ENCODE data around the gene NOS1AP. TPM values are rescaled to one million over a fixed set of nuclear protein-coding genes. Genes with fewer than 3 reads are reported as not detected.

The NOS1AP gene
- total RNA-seq, 2 experiments from 2014 or later, result not detected

DNA sequence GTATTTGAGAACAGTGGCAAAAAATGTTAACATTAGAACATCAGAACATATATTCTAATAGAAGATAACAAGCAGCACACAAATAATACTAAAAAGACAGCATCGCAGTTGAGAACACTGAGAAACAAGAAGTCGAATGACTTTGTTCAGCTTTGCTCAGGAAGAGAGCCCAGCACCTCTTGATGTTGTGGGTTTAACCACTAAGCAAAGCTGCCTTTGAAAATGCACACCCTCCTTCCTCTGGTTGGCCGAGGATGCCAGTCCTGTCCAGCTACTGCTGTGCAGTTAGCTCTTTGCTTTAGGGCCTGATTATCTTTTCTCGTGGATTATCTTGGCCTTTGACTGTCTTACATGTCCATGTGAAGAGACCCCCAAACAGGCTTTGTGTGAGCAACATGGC, 246.7 kb downstream of the NOS1AP start:
- ChIA-PET CTCF (ENCODE audit: unreplicated experiment) (no interaction called here), POLR2A (interaction anchor here (0.7 kb wide), 1 partner anchor 96 kb away, joined by 3 read pairs; no protein-coding TSS in a partner anchor)
- Histone ChIP-seq H3K36me3 (ENCODE audit: insufficient read depth, low read length) (no peaks in the 10 kb centered on the region), H2AFZ (ENCODE audit: low read length) (no peak overlapping the region), H3K4me3 (ENCODE audit: low read depth, low read length, poor library complexity, severe bottlenecking) (no peak overlapping the region), H3K9me2 (ENCODE audit: insufficient read depth, low read length) (no peaks in the 10 kb centered on the region), H3K9me3 (ENCODE audit: low read length) (no peaks in the 10 kb centered on the region), H3K4me1 (ENCODE audit: insufficient read depth, low read length, poor library complexity, severe bottlenecking) (no peaks in the 10 kb centered on the region), H4K20me1 (ENCODE audit: insufficient read depth, low read length) (no peaks in the 10 kb centered on the region), H3K79me2 (ENCODE audit: insufficient read depth, low read depth, low read length) (no peaks in the 10 kb centered on the region), H3K27ac (ENCODE audit: low read depth, low read length, poor library complexity, severe bottlenecking) (no peak overlapping the region), H3K4me2 (ENCODE audit: low read length) (no peak overlapping the region)
- intact Hi-C loops (cut with micrococcal nuclease; ENCODE audit: unreplicated experiment), result no loop called here
- no peak for DNase-seq (ENCODE audit: low spot score)
- BruUV-seq (replicated peaks), result no TSS peak
- no peak for TF ChIP-seq CTCF (conservative IDR thresholded peaks at IDR 0.05; ENCODE audit: low read length)

DNA sequence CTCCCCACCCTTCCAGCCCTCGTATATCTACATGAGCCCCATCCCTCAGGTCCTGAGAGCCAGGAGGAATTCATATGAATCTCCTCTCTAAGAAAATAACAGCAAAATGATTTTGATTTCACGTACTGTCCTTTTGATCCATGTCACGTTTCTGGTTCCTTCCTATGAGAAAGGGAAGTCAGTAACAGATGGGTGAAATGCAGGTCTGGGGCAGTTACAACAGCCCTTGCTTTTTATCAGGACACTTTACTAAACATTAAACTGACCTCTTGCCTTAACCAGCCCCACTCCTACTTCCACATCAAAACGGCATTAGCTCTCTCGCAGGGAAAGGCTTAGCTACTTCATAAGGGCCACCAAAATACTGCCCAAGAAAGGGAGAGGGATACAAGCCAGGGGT, 248.1 kb downstream of the NOS1AP start:
- DNase-seq (ENCODE audit: low spot score), result no peak
- no peaks in the 10 kb centered on the region for H3K9me2 ChIP-seq (ENCODE audit: insufficient read depth, low read length)
- TF ChIP-seq EZH2phosphoT487 (IDR thresholded peaks at IDR 0.05; ENCODE audit: borderline replicate concordance, low read depth, low read length) (no peak), CTCF (conservative IDR thresholded peaks at IDR 0.05; ENCODE audit: low read length) (no peak)
- no peak overlapping the region for H3K27ac ChIP-seq (ENCODE audit: low read depth, low read length, poor library complexity, severe bottlenecking)
- H3K4me3 ChIP-seq (ENCODE audit: low read depth, low read length, poor library complexity, severe bottlenecking), result no peak overlapping the region
- no peaks in the 10 kb centered on the region for H4K20me1 ChIP-seq (ENCODE audit: insufficient read depth, low read length)
- H3K9me3 ChIP-seq (ENCODE audit: low read length), result no peaks in the 10 kb centered on the region
- no peaks in the 10 kb centered on the region for H3K79me2 ChIP-seq (ENCODE audit: insufficient read depth, low read depth, low read length)
- no peak overlapping the region for H3K4me2 ChIP-seq (ENCODE audit: low read length)
- no peaks in the 10 kb centered on the region for H3K36me3 ChIP-seq (ENCODE audit: insufficient read depth, low read length)
- no TSS peak for BruUV-seq (replicated peaks)
- intact Hi-C loops (cut with micrococcal nuclease; ENCODE audit: unreplicated experiment), result no loop called here
- H2AFZ ChIP-seq (ENCODE audit: low read length), result no peak overlapping the region
- H3K4me1 ChIP-seq (ENCODE audit: insufficient read depth, low read length, poor library complexity, severe bottlenecking), result no peaks in the 10 kb centered on the region
- POLR2A ChIA-PET, result no interaction called here
- CTCF ChIA-PET (ENCODE audit: unreplicated experiment), result no interaction called here

- H3K9me2 ChIP-seq (ENCODE audit: insufficient read depth, low read length), result no peaks in the 10 kb centered on the region
- no peak overlapping the region for H2AFZ ChIP-seq (ENCODE audit: low read length)
- CTCF ChIA-PET (ENCODE audit: unreplicated experiment), result no interaction called here
- no peak overlapping the region for H3K4me2 ChIP-seq (ENCODE audit: low read length)
- no peaks in the 10 kb centered on the region for H3K4me1 ChIP-seq (ENCODE audit: insufficient read depth, low read length, poor library complexity, severe bottlenecking)
- TF ChIP-seq CTCF (conservative IDR thresholded peaks at IDR 0.05; ENCODE audit: low read length) (no peak), EZH2phosphoT487 (IDR thresholded peaks at IDR 0.05; ENCODE audit: borderline replicate concordance, low read depth, low read length) (no peak)
- intact Hi-C loops (cut with micrococcal nuclease; ENCODE audit: unreplicated experiment), result no loop called here
- no peak for DNase-seq (ENCODE audit: low spot score)
- H3K9me3 ChIP-seq (ENCODE audit: low read length), result no peaks in the 10 kb centered on the region
- no peaks in the 10 kb centered on the region for H3K36me3 ChIP-seq (ENCODE audit: insufficient read depth, low read length)
- BruUV-seq (replicated peaks), result no TSS peak
- no peak overlapping the region for H3K4me3 ChIP-seq (ENCODE audit: low read depth, low read length, poor library complexity, severe bottlenecking)
- POLR2A ChIA-PET, result no interaction called here
- no peaks in the 10 kb centered on the region for H4K20me1 ChIP-seq (ENCODE audit: insufficient read depth, low read length)
- H3K79me2 ChIP-seq (ENCODE audit: insufficient read depth, low read depth, low read length), result no peaks in the 10 kb centered on the region
- no peak overlapping the region for H3K27ac ChIP-seq (ENCODE audit: low read depth, low read length, poor library complexity, severe bottlenecking)
These were observed 250.1 kb downstream of the NOS1AP start for GRCh38 chr1:162319493-162320175.

Measured in OCI-LY7 (cell line).